Measurements from ENCODE around the gene ANKRD42.

ANKRD42 gene

DNA sequence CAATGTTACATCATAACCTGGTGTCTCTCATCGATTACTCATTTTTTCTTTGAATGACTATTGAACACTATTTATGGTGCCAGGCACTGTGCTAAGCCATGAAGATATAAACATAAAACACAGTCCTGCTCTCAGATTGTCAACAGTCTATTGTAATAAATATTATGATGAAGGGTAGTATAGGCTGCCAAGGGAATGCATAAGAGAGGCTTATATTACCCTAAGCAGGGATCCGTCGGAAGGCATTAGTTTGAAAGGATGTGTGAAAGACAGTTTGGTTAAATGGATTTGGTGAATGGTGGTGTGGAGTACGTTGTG is 99.9 kb downstream of the ANKRD42 start:
- DNase-seq: no peak

- DNase-seq: no peak
These were observed 100.7 kb downstream of the ANKRD42 start for GRCh38 chr11:83294208-83294607.
